HepG2 (cell line): ENCODE data around the gene XAGE3. TPM values are rescaled to one million over a fixed set of nuclear protein-coding genes. Genes with fewer than 3 reads are reported as not detected.

Source experiments
- ATAC-seq: fragments of 200-7000 bp; cut with Tn5 transposase; 3 replicates; pipeline ENCODE4 v1.9.1; 2020; ENCODE audit warnings: mild to moderate bottlenecking, moderate library complexity
- BruUV-seq: library from RNA; stranded (reverse); fragments of 400-500 nt; replicated peaks from 2 replicates; lab custom pipeline; 2021; lab: Mats Ljungman, UMichigan
- CTCF ChIA-PET: fragments of 300-600 bp; formaldehyde crosslinking; extraction: SDS; loops from one replicate; lab custom pipeline; 2021; ENCODE audit warnings: low total read pairs, inconsistent platforms, low intra/inter-chr PET ratio; lab: Yijun Ruan, JAX
- POLR2A ChIA-PET: fragments of 350-600 bp; sonication (Branson Sonifier 250); formaldehyde crosslinking; loops from one replicate; lab custom pipeline; 2020; ENCODE audit warnings: antibody characterized with exemption, inconsistent platforms; lab: Yijun Ruan, JAX
- DNase-seq: peaks from one replicate; pipeline ENCODE4 v3.0.0-alpha.2; 2015; ENCODE audit warnings: low spot score
- FAIRE-seq: peaks from 3 replicates; lab custom pipeline; 2011; peaks lifted over from hg19 to GRCh38; lab: Jason Lieb, UNC
- H2AFZ ChIP-seq: one replicate; pipeline ENCODE4 v1.6.1; 2011; ENCODE audit warnings: low read length, inconsistent platforms
- H3K27ac ChIP-seq: fragments of 300-600 bp; 3 replicates; pipeline ENCODE4 v1.8.0; 2011; ENCODE audit warnings: mixed run types, mild to moderate bottlenecking, mixed read lengths, low read length, inconsistent platforms; ENCODE audit not compliant: insufficient read depth; ENCODE audit errors: extremely low read length
- H3K27me3 ChIP-seq, 2 experiments: fragments of 200-600 bp in 1 of 2; 2 replicates in 1 of 2; 3 replicates in 1 of 2; pipeline versions ENCODE4 v1.6.0 to v1.8.0; 2011; ENCODE audit warnings: low read length in 2 of 2, mild to moderate bottlenecking in 2 of 2, moderate library complexity in 2 of 2, inconsistent platforms in 1 of 2; ENCODE audit not compliant: insufficient read depth in 2 of 2, control insufficient read depth in 1 of 2
- H3K36me3 ChIP-seq, 2 experiments: fragments of 200-600 bp in 1 of 2; replicated peaks in 1 of 2; 2 replicates in 1 of 2; 3 replicates in 1 of 2; pipeline versions ENCODE4 v1.5.1 to v1.8.0; 2011; ENCODE audit warnings: low read length in 2 of 2, inconsistent platforms in 1 of 2; ENCODE audit not compliant: insufficient read depth in 2 of 2, control insufficient read depth in 1 of 2
- H3K4me1 ChIP-seq: 2 replicates; pipeline ENCODE4 v1.5.1; 2012; ENCODE audit warnings: low read length, inconsistent platforms; ENCODE audit not compliant: insufficient read depth
- H3K4me2 ChIP-seq: 2 replicates; pipeline ENCODE4 v1.6.0; 2011; ENCODE audit warnings: low read depth, low read length, inconsistent platforms
- H3K4me3 ChIP-seq, 3 experiments: fragments of 200-600 bp in 1 of 3; sonication (generic), shearing (Covaris generic) in 1 of 3; replicated peaks in 1 of 3; 2 replicates each; pipeline ENCODE4 v1.5.1; 2011 to 2016; ENCODE audit warnings: low read length in 3 of 3, inconsistent platforms in 2 of 3, low read depth in 2 of 3, mild to moderate bottlenecking in 2 of 3, control low read depth in 1 of 3, mixed read lengths in 1 of 3; ENCODE audit not compliant: insufficient read depth in 1 of 3
- H3K79me2 ChIP-seq: one replicate; pipeline ENCODE4 v1.6.1; 2011; ENCODE audit warnings: low read length, inconsistent platforms; ENCODE audit not compliant: insufficient read depth
- H3K9ac ChIP-seq: 2 replicates; pipeline ENCODE4 v1.6.0; 2011; ENCODE audit warnings: mild to moderate bottlenecking, low read depth, low read length, inconsistent platforms; ENCODE audit not compliant: insufficient read depth
- H3K9me3 ChIP-seq: 2 replicates; pipeline ENCODE4 v1.5.1; 2012; ENCODE audit warnings: mild to moderate bottlenecking, low read length
- H4K20me1 ChIP-seq: 2 replicates; pipeline ENCODE4 v1.6.0; 2011; ENCODE audit warnings: inconsistent platforms, mild to moderate bottlenecking, low read length, moderate library complexity; ENCODE audit not compliant: insufficient read depth
- BHLHE40 ChIP-seq: IDR thresholded peaks from 2 replicates; pipeline ENCODE4 v1.6.1; 2011; ENCODE audit warnings: low read length, improper control_type of control experiment
- GABPB1 ChIP-seq: IDR thresholded peaks from 2 replicates; pipeline ENCODE4 v1.6.1; 2016; ENCODE audit warnings: mild to moderate bottlenecking, missing genetic modification reagents, moderate library complexity, missing compliant biosample characterization
- NFE2 ChIP-seq: sonication (generic); formaldehyde crosslinking; IDR thresholded peaks from 2 replicates; pipeline ENCODE4 v1.4.0; 2020; ENCODE audit warnings: missing genetic modification reagents
- ZNF713 ChIP-seq: sonication (generic); formaldehyde crosslinking; IDR thresholded peaks from 2 replicates; pipeline ENCODE4 v1.4.0; 2020; ENCODE audit warnings: mild to moderate bottlenecking, missing genetic modification reagents
- ZNF737 ChIP-seq: sonication (generic); formaldehyde crosslinking; IDR thresholded peaks from 2 replicates; pipeline ENCODE4 v1.5.0; 2020; ENCODE audit warnings: missing genetic modification reagents, mild to moderate bottlenecking, borderline replicate concordance
- WGBS: methylation state at CpG from one replicate; pipeline ENCODE4 v1.1.6; 2017; ENCODE audit warnings: low lambda C conversion rate; 5-methylcytosine and 5-hydroxymethylcytosine counted together
- in situ Hi-C: cut with HindIII; loops from 2 replicates; pipeline ENCODE4 v1.10.0; 2017; ENCODE audit warnings: low pct_unique_long_range_greater_than_20kb; ENCODE audit not compliant: extremely low pct_ligation_motif_present
- intact Hi-C: fragments of 100-400 bp; cut with micrococcal nuclease; formaldehyde crosslinking; loops from one replicate; pipeline ENCODE4 v1.10.0; 2022; ENCODE audit not compliant: unreplicated experiment
- polyA plus RNA-seq, 8 experiments: library from polyadenylated mRNA; depleted of rRNA in 3 of 8; stranded (reverse) in 7 of 8; unstranded in 1 of 8; fragments of >200 nt; fragmentation: Illumina TruSeq in 4 of 8; extraction: Trizol in 4 of 8; gene quantifications; 2 replicates each; pipeline versions ENCODE4 v1.2.1 to v1.2.3, GENCODE V29; 2011 to 2016; ENCODE audit warnings: low read depth in 4 of 8, missing spikeins in 1 of 8, mixed read lengths in 1 of 8; ENCODE audit not compliant: insufficient read depth in 1 of 8
- total RNA-seq, 5 experiments: library from RNA; depleted of rRNA; stranded (reverse); fragments of >200 nt; fragmentation: Illumina TruSeq; extraction: Trizol; gene quantifications; 2 replicates each; pipeline ENCODE4 v1.2.3, GENCODE V29; 2016; ENCODE audit warnings: low read depth in 1 of 5
- TF ChIP-seq, protein P1 (sequence below): sonication (generic); formaldehyde crosslinking; IDR thresholded peaks from 2 replicates; pipeline ENCODE4 v1.5.0; 2020; ENCODE audit warnings: mild to moderate bottlenecking, missing genetic modification reagents
- TF ChIP-seq, protein P2 (sequence below): sonication (generic); formaldehyde crosslinking; IDR thresholded peaks from 2 replicates; pipeline ENCODE4 v1.4.0; 2020; ENCODE audit warnings: mild to moderate bottlenecking, missing genetic modification reagents
- TF ChIP-seq, protein P3 (sequence below): sonication (generic); formaldehyde crosslinking; IDR thresholded peaks from 2 replicates; pipeline ENCODE4 v1.4.0; 2020; ENCODE audit warnings: missing genetic modification reagents, borderline replicate concordance

The XAGE3 gene
- total and polyA plus RNA-seq, 2 of the 13 experiments (the other 11 are each of a cell fraction or from before 2014, with no cell fraction given): not detected

DNA sequence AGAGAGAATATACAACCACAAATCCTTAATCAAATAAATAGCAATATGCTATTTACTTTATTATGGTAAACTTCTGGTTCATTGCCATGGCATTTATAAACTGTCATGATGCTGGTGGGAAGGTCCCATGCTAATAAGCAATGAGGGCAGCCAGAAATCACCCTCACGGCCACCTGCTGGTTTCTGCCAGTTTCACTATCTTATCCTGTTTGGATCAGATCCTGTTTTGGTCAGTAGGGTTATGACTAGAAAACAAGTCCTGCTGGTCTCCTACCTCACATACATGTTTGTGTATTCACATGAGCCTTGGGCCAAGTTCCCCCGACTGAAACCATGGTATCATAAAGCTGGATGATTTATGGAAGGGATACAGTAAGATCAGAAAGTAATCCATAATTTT, 28.7 kb downstream of the XAGE3 start:
- no peaks in the 10 kb centered on the region for H3K9me3 ChIP-seq
- H3K79me2 ChIP-seq: no peaks in the 10 kb centered on the region
- no peak overlapping the region for H3K4me3 ChIP-seq
- ATAC-seq (no peak), FAIRE-seq (no peak), DNase-seq (no peak)
- no peaks in the 10 kb centered on the region for H3K36me3 ChIP-seq
- no TSS peak for BruUV-seq
- H3K4me1 ChIP-seq: no peaks in the 10 kb centered on the region
- H3K27ac ChIP-seq: no peak overlapping the region
- 15% methylated on average over 2 of the region's 2 CpGs for WGBS
- CTCF ChIA-PET: no interaction called here
- H3K9ac ChIP-seq: no peak overlapping the region
- H3K4me2 ChIP-seq: no peak overlapping the region
- H2AFZ ChIP-seq: no peak overlapping the region
- in situ Hi-C loops: no loop called here
- H4K20me1 ChIP-seq: no peaks in the 10 kb centered on the region
- POLR2A ChIA-PET: no interaction called here
- no peaks in the 10 kb centered on the region for H3K27me3 ChIP-seq
- intact Hi-C loops: no loop called here
- TF ChIP-seq GABPB1 (CRISPR knock-in tag) (no peak), ZNF737 (CRISPR knock-in tag) (no peak), NFE2 (no peak), BHLHE40 (no peak), ZNF713 (CRISPR knock-in tag) (no peak)
- TF ChIP-seq, protein P1, sequence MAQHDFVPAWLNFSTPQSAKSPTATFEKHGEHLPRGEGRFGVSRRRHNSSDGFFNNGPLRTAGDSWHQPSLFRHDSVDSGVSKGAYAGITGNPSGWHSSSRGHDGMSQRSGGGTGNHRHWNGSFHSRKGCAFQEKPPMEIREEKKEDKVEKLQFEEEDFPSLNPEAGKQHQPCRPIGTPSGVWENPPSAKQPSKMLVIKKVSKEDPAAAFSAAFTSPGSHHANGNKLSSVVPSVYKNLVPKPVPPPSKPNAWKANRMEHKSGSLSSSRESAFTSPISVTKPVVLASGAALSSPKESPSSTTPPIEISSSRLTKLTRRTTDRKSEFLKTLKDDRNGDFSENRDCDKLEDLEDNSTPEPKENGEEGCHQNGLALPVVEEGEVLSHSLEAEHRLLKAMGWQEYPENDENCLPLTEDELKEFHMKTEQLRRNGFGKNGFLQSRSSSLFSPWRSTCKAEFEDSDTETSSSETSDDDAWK (CRISPR knock-in tag): no peak
- TF ChIP-seq, protein P2, sequence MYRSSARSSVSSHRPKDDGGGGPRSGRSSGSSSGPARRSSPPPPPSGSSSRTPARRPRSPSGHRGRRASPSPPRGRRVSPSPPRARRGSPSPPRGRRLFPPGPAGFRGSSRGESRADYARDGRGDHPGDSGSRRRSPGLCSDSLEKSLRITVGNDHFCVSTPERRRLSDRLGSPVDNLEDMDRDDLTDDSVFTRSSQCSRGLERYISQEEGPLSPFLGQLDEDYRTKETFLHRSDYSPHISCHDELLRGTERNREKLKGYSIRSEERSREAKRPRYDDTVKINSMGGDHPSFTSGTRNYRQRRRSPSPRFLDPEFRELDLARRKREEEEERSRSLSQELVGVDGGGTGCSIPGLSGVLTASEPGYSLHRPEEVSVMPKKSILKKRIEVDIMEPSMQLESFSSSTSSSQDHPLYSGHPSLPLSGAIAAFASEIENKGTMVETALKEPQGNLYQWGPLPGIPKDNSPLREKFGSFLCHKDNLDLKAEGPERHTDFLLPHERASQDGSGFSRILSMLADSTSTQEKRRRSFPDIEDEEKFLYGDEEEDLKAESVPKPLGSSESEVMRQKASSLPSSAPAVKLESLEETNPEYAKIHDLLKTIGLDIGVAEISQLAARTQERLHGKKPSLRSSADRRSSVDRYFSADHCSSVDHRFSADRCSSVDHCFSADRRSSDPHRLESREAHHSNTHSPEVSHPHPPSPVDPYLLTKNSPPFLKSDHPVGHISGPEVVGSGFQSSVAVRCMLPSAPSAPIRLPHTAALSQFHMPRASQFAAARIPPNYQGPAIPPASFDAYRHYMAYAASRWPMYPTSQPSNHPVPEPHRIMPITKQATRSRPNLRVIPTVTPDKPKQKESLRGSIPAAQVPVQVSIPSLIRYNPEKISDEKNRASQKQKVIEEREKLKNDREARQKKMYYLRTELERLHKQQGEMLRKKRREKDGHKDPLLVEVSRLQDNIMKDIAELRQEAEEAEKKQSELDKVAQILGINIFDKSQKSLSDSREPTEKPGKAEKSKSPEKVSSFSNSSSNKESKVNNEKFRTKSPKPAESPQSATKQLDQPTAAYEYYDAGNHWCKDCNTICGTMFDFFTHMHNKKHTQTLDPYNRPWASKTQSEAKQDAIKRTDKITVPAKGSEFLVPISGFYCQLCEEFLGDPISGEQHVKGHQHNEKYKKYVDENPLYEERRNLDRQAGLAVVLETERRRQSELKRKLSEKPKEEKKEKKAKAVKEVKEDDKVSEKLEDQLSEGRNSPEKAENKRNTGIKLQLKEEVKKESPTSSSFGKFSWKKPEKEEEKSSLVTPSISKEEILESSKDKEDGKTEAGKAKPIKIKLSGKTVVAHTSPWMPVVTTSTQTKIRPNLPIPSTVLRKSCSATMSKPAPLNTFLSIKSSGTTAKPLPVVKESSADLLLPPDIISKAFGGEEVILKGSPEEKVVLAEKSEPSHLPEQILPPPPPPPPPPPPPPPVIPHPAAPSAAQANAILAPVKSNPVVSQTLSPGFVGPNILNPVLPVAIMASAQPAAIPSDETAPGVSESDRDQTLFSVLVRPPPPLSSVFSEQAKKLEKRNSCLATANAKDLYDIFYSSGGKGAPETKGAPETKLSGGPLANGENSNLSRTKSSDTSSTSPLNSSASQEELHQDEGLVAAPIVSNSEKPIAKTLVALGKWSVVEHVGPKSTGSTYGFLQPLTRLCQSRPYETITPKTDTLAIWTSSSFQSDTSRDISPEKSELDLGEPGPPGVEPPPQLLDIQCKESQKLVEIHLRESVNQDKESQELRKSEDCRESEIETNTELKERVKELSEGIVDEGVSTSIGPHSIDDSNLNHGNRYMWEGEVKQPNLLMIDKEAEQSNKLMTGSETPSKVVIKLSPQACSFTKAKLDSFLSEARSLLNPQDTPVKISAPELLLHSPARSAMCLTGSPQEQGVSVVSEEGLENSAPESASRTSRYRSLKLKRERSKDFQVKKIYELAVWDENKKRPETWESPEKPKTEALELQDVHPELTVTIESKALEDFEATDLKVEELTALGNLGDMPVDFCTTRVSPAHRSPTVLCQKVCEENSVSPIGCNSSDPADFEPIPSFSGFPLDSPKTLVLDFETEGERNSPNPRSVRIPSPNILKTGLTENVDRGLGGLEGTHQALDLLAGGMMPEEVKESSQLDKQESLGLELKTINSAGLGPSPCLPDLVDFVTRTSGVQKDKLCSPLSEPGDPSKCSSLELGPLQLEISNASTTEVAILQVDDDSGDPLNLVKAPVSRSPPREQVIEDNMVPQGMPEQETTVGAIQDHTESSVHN (CRISPR knock-in tag): no peak
- TF ChIP-seq, protein P3, sequence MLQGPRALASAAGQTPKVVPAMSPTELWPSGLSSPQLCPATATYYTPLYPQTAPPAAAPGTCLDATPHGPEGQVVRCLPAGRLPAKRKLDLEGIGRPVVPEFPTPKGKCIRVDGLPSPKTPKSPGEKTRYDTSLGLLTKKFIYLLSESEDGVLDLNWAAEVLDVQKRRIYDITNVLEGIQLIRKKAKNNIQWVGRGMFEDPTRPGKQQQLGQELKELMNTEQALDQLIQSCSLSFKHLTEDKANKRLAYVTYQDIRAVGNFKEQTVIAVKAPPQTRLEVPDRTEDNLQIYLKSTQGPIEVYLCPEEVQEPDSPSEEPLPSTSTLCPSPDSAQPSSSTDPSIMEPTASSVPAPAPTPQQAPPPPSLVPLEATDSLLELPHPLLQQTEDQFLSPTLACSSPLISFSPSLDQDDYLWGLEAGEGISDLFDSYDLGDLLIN (CRISPR knock-in tag): no peak
